ENCODE measurements around the gene LRIT1. TPM values are rescaled to one million over a fixed set of nuclear protein-coding genes. Genes with fewer than 3 reads are reported as not detected.

Gene LRIT1
- total RNA-seq, 2 donors from 2014 or later = not detected

DNA sequence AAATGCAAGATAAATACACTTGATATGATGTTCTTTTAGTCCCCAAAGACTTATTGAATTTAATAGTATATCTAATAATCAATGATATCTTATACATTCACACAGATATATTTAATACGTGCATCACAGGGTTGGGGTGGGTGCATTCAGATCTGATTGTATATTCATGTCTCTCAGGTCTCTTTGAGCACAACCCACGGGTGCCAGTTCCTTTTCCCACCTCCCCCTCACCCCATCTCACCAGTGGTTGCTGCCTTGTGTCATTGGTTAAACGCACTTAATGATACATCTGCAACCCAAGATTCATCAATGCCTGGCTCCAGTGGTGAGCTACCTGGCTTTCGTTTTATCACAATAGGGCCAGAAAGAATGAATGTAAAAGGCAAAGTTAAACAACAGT, 6.2 kb downstream of the LRIT1 start:
- H3K9me3 Mint-ChIP-seq = no peaks in the 10 kb centered on the region
- no peak overlapping the region for H3K27ac Mint-ChIP-seq
- H3K4me1 Mint-ChIP-seq = no peaks in the 10 kb centered on the region
- H3K36me3 Mint-ChIP-seq (ENCODE audit: low read depth) = no peaks in the 10 kb centered on the region
- no peak for ATAC-seq (replicated peaks)
- peaks cover 18% of the 10 kb centered on the region for H3K27me3 Mint-ChIP-seq
- no peak overlapping the region for H3K4me3 Mint-ChIP-seq

DNA sequence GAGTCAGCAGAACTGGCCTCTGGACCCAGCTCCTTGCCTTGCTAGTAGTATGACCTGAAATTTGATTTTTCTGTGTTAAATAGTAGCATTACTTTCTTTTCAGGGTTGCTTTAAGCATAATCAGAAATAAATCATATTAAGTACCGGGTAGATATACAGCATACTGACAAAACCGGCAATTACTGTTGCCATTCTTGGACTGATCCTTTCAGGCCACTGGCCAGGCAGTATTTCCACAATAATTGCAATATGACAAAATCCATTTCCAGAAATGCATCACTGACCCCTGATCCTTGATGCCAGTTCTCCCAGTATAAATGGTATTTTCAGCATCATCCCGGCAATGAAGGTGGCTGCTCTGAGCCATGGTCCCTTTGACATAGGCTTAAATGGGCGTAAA, 6.9 kb downstream of the LRIT1 start:
- Mint-ChIP-seq H3K4me3 (no peak overlapping the region), H3K4me1 (no peaks in the 10 kb centered on the region)

DNA sequence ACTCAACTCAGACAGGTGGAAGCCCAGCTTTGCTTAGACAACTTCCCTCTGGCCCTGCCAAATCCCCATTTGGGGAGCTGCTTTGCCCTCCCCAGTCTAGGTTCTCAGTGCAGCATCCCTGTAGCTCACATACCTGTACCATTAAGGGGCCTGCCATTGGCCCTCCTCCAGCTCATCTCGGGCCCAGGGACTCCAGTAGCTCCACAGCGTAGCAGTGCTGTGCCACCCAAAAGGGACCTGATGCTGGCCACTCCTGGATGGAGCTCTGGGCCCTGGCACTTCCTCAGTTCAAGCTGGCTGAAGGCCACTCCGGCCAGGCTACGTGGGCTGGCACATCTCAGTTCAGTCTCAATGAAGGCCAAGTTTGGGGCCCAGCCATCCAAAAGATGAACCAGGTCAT, 7.4 kb downstream of the LRIT1 start:
- H3K9me3 Mint-ChIP-seq = no peaks in the 10 kb centered on the region
- ATAC-seq (replicated peaks) = no peak
- peaks cover 22% of the 10 kb centered on the region for H3K27me3 Mint-ChIP-seq
- H3K27ac Mint-ChIP-seq = no peak overlapping the region
- no peaks in the 10 kb centered on the region for H3K4me1 Mint-ChIP-seq
- H3K36me3 Mint-ChIP-seq (ENCODE audit: low read depth) = no peaks in the 10 kb centered on the region
- no peak overlapping the region for H3K4me3 Mint-ChIP-seq

More for the DNA sequence above, 6.9 kb downstream of the LRIT1 start:
- Mint-ChIP-seq H3K9me3 (no peaks in the 10 kb centered on the region), H3K36me3 (ENCODE audit: low read depth) (no peaks in the 10 kb centered on the region), H3K27ac (no peak overlapping the region), H3K27me3 (peaks cover 20% of the 10 kb centered on the region)
- ATAC-seq (replicated peaks) = no peak

DNA sequence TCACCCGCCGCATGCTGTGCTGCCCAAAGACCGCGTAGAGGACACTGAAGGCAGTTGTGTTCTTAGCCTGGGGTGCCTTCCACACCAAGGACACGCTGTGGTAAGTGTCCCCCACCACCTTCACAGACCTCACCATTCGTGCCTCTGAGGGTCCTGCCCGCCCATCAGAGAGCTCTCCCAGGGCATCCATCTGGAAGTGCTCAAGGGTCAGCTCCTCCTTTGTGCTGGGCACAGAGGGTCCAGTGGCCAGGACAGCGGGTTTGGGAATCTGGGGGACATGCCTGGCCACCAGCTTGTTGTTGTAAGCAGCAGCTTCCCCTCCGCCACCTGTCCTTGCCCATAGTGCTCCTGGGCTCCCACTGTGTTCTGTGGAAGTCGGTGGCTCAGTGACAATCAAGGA, 9.0 kb downstream of the LRIT1 start:
- no peaks in the 10 kb centered on the region for H3K9me3 Mint-ChIP-seq
- H3K27me3 Mint-ChIP-seq = peaks cover 22% of the 10 kb centered on the region
- H3K4me1 Mint-ChIP-seq = no peaks in the 10 kb centered on the region
- H3K36me3 Mint-ChIP-seq (ENCODE audit: low read depth) = no peaks in the 10 kb centered on the region
- no peak overlapping the region for H3K27ac Mint-ChIP-seq
- H3K4me3 Mint-ChIP-seq = no peak overlapping the region
- no peak for ATAC-seq (replicated peaks)

DNA sequence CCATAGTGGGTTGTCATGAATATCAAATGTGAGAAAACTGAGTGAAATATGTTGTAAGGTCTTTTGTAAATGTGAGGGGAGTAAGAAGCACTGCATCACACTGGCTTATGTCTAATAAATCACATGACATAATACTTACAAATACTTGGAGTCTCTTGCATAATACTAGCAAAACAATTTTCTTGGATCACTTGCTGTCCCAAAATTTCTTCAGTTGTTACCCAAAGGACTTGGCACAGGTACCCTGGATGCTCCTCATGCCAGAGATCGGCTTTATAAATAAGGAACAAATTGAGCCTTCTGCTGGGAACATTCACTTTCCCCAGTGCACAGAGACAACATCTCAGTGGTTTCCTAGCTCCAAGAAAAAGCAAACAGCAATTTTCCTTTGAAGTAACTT, 11.0 kb downstream of the LRIT1 start:
- H3K36me3 Mint-ChIP-seq (ENCODE audit: low read depth) = no peaks in the 10 kb centered on the region
- peaks cover 27% of the 10 kb centered on the region for H3K27me3 Mint-ChIP-seq
- no peaks in the 10 kb centered on the region for H3K4me1 Mint-ChIP-seq
- no peak overlapping the region for H3K27ac Mint-ChIP-seq
- no peak for ATAC-seq (replicated peaks)
- no peaks in the 10 kb centered on the region for H3K9me3 Mint-ChIP-seq
- H3K4me3 Mint-ChIP-seq = no peak overlapping the region

DNA sequence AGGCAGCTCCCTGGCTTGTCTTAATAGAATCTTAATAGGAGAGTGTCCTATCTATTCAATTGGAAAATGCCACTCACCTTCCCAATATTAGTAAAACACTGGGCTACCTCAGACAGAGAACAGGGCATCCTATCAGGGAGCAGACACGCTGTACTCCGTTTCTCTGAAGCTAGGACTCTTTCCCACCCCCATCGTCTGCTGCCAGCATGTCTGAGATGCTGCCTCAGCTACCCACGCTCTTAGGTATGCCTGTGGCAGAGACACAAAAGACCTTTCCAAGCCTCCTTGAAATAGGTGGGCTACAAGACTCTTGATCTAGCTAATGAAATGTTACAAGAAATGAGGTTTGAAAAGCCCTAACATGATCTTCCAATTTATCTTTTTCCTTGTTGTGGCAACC, 13.5 kb downstream of the LRIT1 start:
- Mint-ChIP-seq H3K4me1 (no peaks in the 10 kb centered on the region), H3K27ac (no peak overlapping the region)
- no peak for ATAC-seq (replicated peaks)

DNA sequence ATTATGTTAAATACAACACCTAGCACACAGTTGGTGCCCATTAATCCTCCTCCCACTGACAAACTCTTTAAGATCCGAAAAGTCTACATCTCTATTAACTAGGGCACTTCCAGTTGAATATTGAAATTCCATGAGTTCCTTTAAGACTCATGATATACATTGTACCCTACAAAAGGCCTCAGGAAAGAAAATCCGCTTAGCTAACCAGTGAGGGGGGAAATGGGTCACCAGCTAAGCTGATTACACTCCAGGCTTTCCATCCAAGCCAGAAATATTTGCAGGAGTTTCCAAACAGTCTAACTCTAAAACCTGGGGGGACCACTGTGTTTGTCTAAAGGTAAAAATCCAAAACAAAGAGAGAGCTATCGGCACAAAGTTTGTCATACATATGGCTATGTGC, 14.7 kb downstream of the LRIT1 start:
- H3K9me3 Mint-ChIP-seq = no peaks in the 10 kb centered on the region
- no peaks in the 10 kb centered on the region for H3K36me3 Mint-ChIP-seq (ENCODE audit: low read depth)
- H3K27me3 Mint-ChIP-seq = peaks cover 34% of the 10 kb centered on the region
- H3K27ac Mint-ChIP-seq = no peak overlapping the region
- ATAC-seq (replicated peaks) = no peak
- no peaks in the 10 kb centered on the region for H3K4me1 Mint-ChIP-seq
- no peak overlapping the region for H3K4me3 Mint-ChIP-seq

More for the DNA sequence above, 13.5 kb downstream of the LRIT1 start:
- peaks cover 28% of the 10 kb centered on the region for H3K27me3 Mint-ChIP-seq
- no peaks in the 10 kb centered on the region for H3K36me3 Mint-ChIP-seq (ENCODE audit: low read depth)
- H3K4me3 Mint-ChIP-seq = no peak overlapping the region
- H3K9me3 Mint-ChIP-seq = no peaks in the 10 kb centered on the region

DNA sequence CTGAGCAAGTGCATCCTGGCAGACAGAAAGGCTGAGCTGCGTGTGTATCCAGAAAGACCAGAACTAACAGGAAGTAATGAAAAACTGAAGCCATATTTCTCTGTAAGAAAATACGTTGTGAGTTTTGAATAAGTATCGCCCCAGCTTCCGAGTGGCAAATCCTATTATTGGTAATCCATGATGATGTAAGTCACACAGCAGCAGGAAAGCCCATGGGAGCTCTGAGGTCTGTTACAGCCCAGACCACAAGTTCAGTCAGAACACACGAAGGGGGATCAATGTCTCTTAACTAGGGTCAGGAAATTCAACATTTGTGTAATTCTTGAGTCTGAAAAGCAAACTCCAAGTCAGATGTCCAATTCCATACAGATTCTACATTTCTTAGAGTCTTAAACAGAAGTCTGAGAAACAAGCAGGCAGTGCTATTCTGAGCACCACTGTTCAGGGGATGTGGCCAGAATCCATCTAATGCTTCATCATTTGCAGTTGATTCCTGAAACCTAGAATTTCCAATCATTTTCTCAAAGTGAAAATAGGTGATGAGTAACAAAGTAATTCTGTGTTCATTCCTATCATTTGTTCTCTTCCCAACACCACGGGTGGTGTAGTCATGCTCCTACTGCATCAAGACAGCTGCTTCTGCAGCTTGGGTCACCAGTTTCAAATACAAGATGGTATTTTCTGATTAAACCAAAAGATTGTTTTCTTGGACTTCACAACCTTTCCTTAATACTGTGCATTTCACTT, 15.7 kb downstream of the LRIT1 start, which contains the start of gene LRIT2:
TSS of gene LRIT2 (minus strand) at position 118 of the 747 bp plus-strand sequence. CDS start at position 94, 24 bp downstream.
- Mint-ChIP-seq H3K27ac (no peak within 1 kb of the TSS), H3K36me3 (ENCODE audit: low read depth) (no peaks in the 10 kb centered on the region), H3K9me3 (no peaks in the 10 kb centered on the region), H3K27me3 (peaks cover 33% of the 10 kb centered on the region), H3K4me3 (no peak within 1 kb of the TSS), H3K4me1 (no peaks in the 10 kb centered on the region)
- no peak for ATAC-seq (replicated peaks)

DNA sequence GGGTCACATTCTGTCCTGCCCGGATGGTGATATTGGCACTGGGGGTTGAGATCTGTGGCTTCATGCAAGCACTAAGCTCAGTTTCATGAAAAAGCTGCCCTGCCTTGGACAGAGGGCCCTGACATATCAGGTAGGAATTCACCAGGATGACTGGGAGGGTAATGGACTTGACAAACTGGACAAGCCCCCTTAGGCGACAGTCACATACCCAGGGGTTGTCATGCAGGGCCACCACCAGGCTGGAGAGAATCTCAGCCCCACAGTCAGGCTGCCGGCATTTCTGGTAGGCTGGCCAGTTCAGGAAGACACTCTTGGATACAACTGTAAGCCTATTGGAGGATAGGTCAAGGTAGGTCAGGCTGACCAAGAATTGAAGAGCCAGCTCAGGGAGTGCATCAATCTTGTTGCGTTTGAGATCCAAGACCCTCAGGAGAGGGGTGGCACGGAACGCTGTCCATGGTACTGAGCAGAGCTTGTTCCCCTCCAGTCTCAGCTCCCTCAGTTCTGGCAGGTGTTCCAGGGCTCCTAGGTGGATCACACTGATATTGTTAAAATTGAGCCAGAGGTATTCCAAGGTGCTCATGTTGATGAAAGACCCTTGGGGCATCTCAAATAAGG, 16.8 kb downstream of the LRIT1 start:
- Mint-ChIP-seq H3K27me3 (peaks cover 33% of the 10 kb centered on the region), H3K4me3 (no peak overlapping the region), H3K27ac (no peak overlapping the region), H3K4me1 (no peaks in the 10 kb centered on the region), H3K9me3 (peaks cover under 1% of the 10 kb centered on the region), H3K36me3 (ENCODE audit: low read depth) (no peaks in the 10 kb centered on the region)
- ATAC-seq (replicated peaks) = no peak

DNA sequence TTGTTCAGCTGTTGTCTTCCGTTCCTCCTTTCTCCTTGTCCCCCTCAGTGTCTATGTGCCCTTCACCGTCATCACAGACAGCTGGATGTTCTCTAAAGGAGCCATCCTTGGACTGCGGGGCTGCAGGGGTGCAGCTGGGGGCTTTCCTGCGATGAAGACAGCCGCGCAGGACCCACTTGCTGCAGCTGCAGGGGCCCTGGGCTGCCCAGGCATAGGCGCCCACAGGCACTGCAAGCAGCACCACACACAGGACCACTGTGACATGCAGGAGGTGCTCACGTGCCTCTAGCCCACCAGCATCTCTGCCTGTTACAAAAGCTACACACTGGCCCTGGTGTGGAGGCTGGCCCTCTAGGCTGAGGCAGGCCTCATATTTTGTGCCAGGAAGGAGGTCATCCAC, 19.4 kb downstream of the LRIT1 start:
- peaks cover 4% of the 10 kb centered on the region for H3K9me3 Mint-ChIP-seq
- no peak overlapping the region for H3K4me3 Mint-ChIP-seq
- H3K27me3 Mint-ChIP-seq = peaks cover 26% of the 10 kb centered on the region
- ATAC-seq (replicated peaks) = no peak
- H3K36me3 Mint-ChIP-seq (ENCODE audit: low read depth) = no peaks in the 10 kb centered on the region
- H3K4me1 Mint-ChIP-seq = no peaks in the 10 kb centered on the region
- H3K27ac Mint-ChIP-seq = no peak overlapping the region

DNA sequence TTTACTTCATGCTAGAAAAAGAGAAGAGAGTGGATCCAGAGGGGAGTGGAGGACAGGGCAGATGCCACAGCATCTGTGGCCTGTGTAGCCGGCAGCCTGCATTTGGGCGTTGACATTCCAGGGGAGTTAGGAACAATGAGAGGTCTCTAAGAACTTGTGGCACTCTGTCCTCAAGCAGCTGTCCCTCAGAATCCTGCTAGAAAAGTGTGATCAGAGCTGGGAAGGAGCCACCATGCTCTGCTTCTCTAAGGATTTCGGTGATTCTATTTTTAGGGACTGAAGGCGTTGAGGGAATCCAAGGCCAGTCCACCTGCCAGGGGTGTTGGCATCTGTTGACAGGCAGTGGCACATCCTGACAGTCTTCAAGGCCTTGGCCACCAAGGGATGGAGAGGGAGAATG, 23.6 kb downstream of the LRIT1 start:
- H3K36me3 Mint-ChIP-seq (ENCODE audit: low read depth) = no peaks in the 10 kb centered on the region
- H3K9me3 Mint-ChIP-seq = peaks cover 4% of the 10 kb centered on the region
- H3K27me3 Mint-ChIP-seq = peaks cover 19% of the 10 kb centered on the region
- H3K27ac Mint-ChIP-seq = no peak overlapping the region
- no peak for ATAC-seq (replicated peaks)
- no peak overlapping the region for H3K4me3 Mint-ChIP-seq
- H3K4me1 Mint-ChIP-seq = peaks cover 7% of the 10 kb centered on the region

DNA sequence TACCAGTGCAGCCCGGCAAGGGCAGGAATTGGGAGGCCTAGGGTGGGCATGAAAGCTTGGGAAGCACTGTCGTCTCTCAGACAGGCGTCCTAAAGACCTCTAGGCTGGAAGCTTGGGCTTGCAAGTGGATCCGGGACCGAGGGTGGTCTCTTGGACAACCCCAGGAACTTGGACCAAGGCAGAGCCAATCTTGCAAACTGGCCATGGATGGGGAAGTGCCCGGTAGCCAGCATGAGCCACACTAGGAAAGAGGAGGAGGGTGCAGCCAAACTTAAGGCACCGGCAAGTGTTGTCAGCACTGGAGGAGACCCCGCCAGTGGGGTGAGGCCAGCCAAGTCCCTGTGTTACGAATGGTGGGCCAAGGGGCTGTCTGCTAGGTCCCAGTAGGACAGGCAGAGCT, 24.5 kb downstream of the LRIT1 start:
- H3K27me3 Mint-ChIP-seq = peaks cover 15% of the 10 kb centered on the region
- no peak for ATAC-seq (replicated peaks)
- peaks cover 4% of the 10 kb centered on the region for H3K9me3 Mint-ChIP-seq
- H3K4me1 Mint-ChIP-seq = peaks cover 7% of the 10 kb centered on the region
- H3K4me3 Mint-ChIP-seq = no peak overlapping the region
- no peak overlapping the region for H3K27ac Mint-ChIP-seq
- H3K36me3 Mint-ChIP-seq (ENCODE audit: low read depth) = no peaks in the 10 kb centered on the region

DNA sequence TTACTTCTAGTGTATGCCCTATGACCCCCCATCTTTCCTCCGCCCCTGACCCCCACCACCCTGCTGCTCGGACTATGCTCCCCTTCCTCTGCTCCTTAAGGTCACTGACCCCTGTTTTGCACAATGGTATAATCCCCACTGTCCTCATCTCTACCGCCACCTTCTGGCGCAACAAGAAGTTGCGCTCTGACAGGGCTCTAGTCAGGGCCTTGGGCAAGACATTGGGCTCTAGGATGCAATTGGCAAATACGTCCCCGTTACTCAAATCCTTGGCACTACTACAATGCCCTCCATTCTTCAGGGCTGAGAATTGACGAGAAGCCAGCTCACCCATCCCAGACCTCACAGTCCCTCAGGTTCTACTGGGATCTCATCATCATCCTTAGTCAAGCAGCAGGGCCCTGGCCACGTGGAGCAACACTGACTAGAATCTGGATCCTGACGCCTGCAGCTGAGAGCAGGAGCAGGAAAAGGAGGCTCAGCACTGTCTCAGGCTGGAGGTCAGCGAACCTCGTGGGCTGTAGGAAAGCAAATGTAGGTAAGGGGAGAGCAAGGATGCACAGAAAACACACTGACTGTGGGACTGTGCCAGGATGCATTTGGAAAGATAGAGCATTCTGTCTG, 26.6 kb downstream of the LRIT1 start:
- Mint-ChIP-seq H3K4me1 (peaks cover 7% of the 10 kb centered on the region), H3K27ac (no peak overlapping the region), H3K4me3 (peak overlapping the region; percentile 42), H3K27me3 (peaks cover 10% of the 10 kb centered on the region), H3K36me3 (ENCODE audit: low read depth) (no peaks in the 10 kb centered on the region), H3K9me3 (peaks cover 4% of the 10 kb centered on the region)
- ATAC-seq (replicated peaks) = peak; percentile 74

DNA sequence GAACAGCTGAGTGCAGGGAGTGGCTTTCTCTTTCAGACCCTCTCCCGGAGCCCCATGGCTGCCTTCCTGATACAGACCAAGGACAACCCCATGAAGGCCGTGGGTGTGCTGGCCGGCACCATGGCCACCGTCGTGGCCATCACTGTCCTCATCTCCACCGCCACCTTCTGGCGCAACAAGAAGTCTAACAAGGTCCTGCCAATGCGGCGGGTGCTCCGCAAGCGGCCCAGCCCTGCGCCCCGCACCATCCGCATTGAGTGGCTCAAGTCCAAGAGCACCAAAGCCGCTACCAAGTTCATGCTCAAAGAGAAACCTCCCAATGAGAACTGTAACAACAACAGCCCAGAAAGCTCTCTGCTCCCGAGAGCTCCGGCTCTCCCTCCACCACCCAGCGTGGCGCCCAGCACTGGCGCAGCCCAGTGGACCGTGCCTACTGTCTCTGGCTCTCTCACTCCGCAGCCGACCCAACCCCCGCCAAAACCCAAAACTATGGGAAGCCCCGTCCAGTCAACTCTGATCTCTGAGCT, 27.2 kb downstream of the LRIT1 start:
- Mint-ChIP-seq H3K4me3 (peak overlapping the region; percentile 42), H3K27me3 (peaks cover 10% of the 10 kb centered on the region)
- peak; percentile 19 for ATAC-seq (replicated peaks)

DNA sequence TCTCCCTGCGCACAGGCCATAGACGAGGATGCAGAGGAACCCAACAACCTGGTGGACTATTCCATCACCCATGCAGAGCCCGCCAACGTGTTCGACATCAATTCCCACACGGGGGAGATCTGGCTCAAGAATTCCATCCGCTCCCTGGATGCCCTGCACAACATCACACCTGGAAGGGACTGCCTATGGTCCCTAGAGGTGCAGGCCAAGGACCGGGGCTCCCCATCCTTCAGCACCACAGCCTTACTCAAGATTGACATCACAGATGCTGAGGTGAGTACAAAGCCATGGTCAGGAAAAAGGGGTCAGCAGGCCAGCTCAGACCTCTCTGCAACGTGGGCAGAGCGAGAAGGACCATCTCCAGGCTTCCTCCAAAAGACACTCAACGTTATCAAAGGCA, 28.3 kb downstream of the LRIT1 start:
- H3K27me3 Mint-ChIP-seq = peaks cover 14% of the 10 kb centered on the region
- ATAC-seq (replicated peaks) = no peak
- no peak overlapping the region for H3K4me3 Mint-ChIP-seq
- H3K36me3 Mint-ChIP-seq (ENCODE audit: low read depth) = no peaks in the 10 kb centered on the region
- peaks cover 7% of the 10 kb centered on the region for H3K4me1 Mint-ChIP-seq
- H3K27ac Mint-ChIP-seq = no peak overlapping the region
- H3K9me3 Mint-ChIP-seq = no peaks in the 10 kb centered on the region

More for the DNA sequence above, 27.2 kb downstream of the LRIT1 start:
- no peak overlapping the region for H3K27ac Mint-ChIP-seq
- H3K9me3 Mint-ChIP-seq = no peaks in the 10 kb centered on the region
- H3K36me3 Mint-ChIP-seq (ENCODE audit: low read depth) = no peaks in the 10 kb centered on the region
- H3K4me1 Mint-ChIP-seq = peaks cover 7% of the 10 kb centered on the region
